Activated CD8-positive, alpha-beta T cell treated with anti-CD3 and anti-CD28 coated beads for 36 hours (primary cell): ENCODE data around the gene FAM227A. TPM values are rescaled to one million over a fixed set of nuclear protein-coding genes. Genes with fewer than 3 reads are reported as not detected.

ENCODE experiments used
- ATAC-seq: fragments of 200-7000 bp; cut with Tn5 transposase; one replicate; pipeline ENCODE4 v1.10.0; 2021; ENCODE audit warnings: mild to moderate bottlenecking, moderate library complexity
- CTCF ChIA-PET: fragments of 350-600 bp; sonication (Branson Sonifier 250); formaldehyde crosslinking; loops from one replicate; lab custom pipeline; 2021; ENCODE audit warnings: antibody characterized with exemption; lab: Charles Lee
- POLR2A ChIA-PET: fragments of 350-600 bp; sonication (Branson Sonifier 250); formaldehyde crosslinking; loops from one replicate; lab custom pipeline; 2021; ENCODE audit warnings: antibody characterized with exemption; lab: Charles Lee
- DNase-seq: peaks from one replicate; pipeline ENCODE4 v3.0.0-alpha.2; 2020
- H3K27ac Mint-ChIP-seq: one replicate; pipeline ENCODE4 v1.8.0; 2021; ENCODE audit warnings: mild to moderate bottlenecking, mixed read lengths
- H3K27me3 Mint-ChIP-seq: one replicate; pipeline ENCODE4 v1.8.0; 2021; ENCODE audit warnings: mixed read lengths
- H3K36me3 Mint-ChIP-seq: one replicate; pipeline ENCODE4 v1.8.0; 2021; ENCODE audit warnings: low read depth, mixed read lengths
- H3K4me1 Mint-ChIP-seq: one replicate; pipeline ENCODE4 v1.8.0; 2021; ENCODE audit warnings: low read depth, mixed read lengths
- H3K4me3 Mint-ChIP-seq: one replicate; pipeline ENCODE4 v1.8.0; 2021; ENCODE audit warnings: mild to moderate bottlenecking, moderate library complexity, mixed read lengths
- H3K9me3 Mint-ChIP-seq: one replicate; pipeline ENCODE4 v1.8.0; 2021; ENCODE audit warnings: mixed read lengths
- intact Hi-C: fragments of 100-400 bp; cut with micrococcal nuclease; formaldehyde crosslinking; loops from one replicate; pipeline ENCODE4 v1.10.0; 2022
- total RNA-seq, 2 experiments: library from RNA; stranded (reverse); gene quantifications; one replicate each; pipeline ENCODE4 v1.2.3, GENCODE V29; 2021
- TF ChIP-seq, protein P1 (sequence below): fragments of 200-600 bp; IDR thresholded peaks from one replicate; pipeline ENCODE4 v1.8.0; 2022; ENCODE audit warnings: antibody characterized with exemption, mild to moderate bottlenecking

FAM227A gene
- total RNA-seq, 2 experiments from 2014 or later, result 0.74 to 1.1 TPM

DNA sequence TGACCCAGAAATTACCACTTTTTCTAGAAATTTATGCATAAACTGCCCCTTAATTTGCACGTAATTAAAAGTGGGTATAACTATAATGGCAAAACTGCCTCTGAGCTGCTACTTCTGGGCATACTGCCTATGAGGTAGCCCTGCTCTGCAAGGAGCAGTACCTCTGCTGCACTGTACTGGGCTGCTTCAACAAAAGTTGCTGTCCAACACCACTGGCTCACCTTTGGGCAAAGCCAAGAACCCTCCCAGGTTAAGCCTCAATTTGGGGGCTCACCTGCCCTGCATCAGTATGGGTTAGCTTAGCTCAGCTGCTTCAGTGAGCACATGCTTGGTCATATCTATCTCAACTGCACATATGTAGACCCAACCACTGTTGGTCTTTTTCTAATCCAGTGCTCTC lies 90.8 kb downstream of the FAM227A start:
- DNase-seq (no peak), ATAC-seq (no peak)
- Mint-ChIP-seq H3K4me3 (no peak overlapping the region), H3K27me3 (no peaks in the 10 kb centered on the region), H3K4me1 (no peaks in the 10 kb centered on the region), H3K36me3 (peaks cover 6% of the 10 kb centered on the region), H3K9me3 (no peaks in the 10 kb centered on the region), H3K27ac (no peak overlapping the region)
- CTCF ChIA-PET, result interaction anchor here (1.0 kb wide), 2 partner anchors 66 to 513 kb away, joined by 3 read pairs; no protein-coding TSS in a partner anchor
- TF ChIP-seq, protein P1, sequence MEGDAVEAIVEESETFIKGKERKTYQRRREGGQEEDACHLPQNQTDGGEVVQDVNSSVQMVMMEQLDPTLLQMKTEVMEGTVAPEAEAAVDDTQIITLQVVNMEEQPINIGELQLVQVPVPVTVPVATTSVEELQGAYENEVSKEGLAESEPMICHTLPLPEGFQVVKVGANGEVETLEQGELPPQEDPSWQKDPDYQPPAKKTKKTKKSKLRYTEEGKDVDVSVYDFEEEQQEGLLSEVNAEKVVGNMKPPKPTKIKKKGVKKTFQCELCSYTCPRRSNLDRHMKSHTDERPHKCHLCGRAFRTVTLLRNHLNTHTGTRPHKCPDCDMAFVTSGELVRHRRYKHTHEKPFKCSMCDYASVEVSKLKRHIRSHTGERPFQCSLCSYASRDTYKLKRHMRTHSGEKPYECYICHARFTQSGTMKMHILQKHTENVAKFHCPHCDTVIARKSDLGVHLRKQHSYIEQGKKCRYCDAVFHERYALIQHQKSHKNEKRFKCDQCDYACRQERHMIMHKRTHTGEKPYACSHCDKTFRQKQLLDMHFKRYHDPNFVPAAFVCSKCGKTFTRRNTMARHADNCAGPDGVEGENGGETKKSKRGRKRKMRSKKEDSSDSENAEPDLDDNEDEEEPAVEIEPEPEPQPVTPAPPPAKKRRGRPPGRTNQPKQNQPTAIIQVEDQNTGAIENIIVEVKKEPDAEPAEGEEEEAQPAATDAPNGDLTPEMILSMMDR, result no peak
- POLR2A ChIA-PET, result no interaction called here
- intact Hi-C loops, result no loop called here

DNA sequence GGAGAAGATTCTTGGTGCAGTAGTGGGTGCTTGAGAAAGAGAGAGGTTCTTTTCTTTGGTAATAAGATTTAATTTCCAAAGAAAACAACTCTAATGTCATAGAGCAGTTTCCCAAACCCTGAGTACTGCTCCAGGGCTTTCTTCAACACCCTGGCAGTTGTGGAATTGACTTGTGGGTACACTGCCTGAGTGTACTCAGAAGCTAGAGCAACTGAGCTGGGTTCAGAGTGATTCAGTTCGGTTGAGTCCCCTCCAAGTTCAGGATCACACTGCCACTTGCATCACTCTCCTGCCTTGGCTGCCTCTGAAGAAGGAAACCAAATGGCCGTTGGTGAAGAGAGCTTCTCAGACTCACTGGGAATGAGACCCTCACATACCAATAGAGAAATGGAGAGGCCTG lies 91.5 kb downstream of the FAM227A start:
- Mint-ChIP-seq H3K27me3 (no peaks in the 10 kb centered on the region), H3K4me3 (no peak overlapping the region), H3K4me1 (no peaks in the 10 kb centered on the region), H3K9me3 (no peaks in the 10 kb centered on the region), H3K36me3 (peaks cover 6% of the 10 kb centered on the region), H3K27ac (no peak overlapping the region)
- intact Hi-C loops, result no loop called here
- DNase-seq, result no peak
- no peak for ATAC-seq
- POLR2A ChIA-PET, result no interaction called here
- TF ChIP-seq, protein P1, result no peak
- CTCF ChIA-PET, result interaction anchor here (1.0 kb wide), 2 partner anchors 65 to 512 kb away, joined by 3 read pairs; no protein-coding TSS in a partner anchor

DNA sequence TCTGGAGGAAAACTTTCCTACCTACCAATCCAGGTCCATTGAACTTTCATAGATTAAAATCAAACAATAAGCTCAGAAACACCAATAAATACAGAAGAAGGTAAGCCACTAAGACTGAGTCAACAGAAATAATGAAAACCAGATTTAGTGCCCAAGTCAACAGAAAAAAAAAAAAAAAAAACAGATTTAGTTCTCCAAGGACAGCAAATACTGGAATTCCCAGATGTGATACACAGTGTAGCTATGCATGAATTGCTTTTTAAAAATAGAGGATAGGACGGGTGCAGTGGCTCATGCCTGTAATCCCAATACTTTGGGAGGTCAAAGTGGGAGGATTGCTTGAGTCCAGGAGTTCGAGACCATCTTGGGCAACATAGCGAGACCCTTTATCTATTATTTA lies 101.9 kb downstream of the FAM227A start:
- DNase-seq, result no peak
- no peak for ATAC-seq
- TF ChIP-seq, protein P1, result no peak
- H3K9me3 Mint-ChIP-seq, result no peaks in the 10 kb centered on the region
- ChIA-PET POLR2A (no interaction called here), CTCF (interaction anchor here (0.7 to 1.1 kb wide), 5 partner anchors 12 to 142 kb away, joined by 3 read pairs; no protein-coding TSS in a partner anchor)
- H3K4me3 Mint-ChIP-seq, result no peak overlapping the region
- intact Hi-C loops, result no loop called here
- peaks cover 2% of the 10 kb centered on the region for H3K36me3 Mint-ChIP-seq
- no peak overlapping the region for H3K27ac Mint-ChIP-seq
- no peaks in the 10 kb centered on the region for H3K27me3 Mint-ChIP-seq
- no peaks in the 10 kb centered on the region for H3K4me1 Mint-ChIP-seq

DNA sequence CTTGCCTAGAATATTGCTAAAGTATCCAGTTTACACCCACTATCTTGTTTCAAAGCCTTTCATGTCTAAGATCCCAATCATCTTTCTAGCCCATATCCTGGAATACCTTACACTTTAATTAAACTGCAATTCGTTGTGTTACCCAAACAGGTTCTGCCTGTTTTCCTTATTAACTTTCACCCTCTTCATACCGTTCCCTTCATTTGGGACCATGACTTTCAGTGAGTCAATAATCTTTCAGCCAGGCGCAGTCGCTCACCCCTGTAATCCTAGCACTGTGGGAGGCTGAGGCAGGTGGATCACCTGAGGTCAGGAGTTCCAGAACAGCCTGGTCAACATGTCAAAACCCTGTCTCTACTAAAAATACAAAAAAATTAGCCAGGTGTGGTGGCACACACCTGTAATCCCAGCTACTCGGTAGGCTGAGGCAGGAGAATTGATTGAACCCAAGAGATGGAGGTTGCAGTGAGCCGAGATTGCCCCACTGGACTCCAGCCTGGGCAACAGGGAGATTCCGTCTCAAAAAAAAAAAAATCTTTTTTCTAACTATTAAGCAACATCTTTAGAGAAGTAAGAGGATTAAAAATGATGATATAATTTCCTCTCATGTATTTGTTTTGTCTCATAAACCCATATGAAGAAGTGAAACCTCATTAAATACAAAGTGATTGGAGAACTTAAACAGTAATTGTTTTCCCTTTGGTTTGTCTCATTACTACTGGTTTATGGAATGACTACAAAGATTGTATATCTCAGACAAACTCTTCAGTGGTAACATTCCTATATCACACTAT lies 106.9 kb downstream of the FAM227A start:
- H3K27me3 Mint-ChIP-seq, result no peaks in the 10 kb centered on the region
- peaks cover 9% of the 10 kb centered on the region for H3K36me3 Mint-ChIP-seq
- CTCF ChIA-PET, result no interaction called here
- intact Hi-C loops, result no loop called here
- ATAC-seq, result no peak
- no peaks in the 10 kb centered on the region for H3K4me1 Mint-ChIP-seq
- no peak for DNase-seq
- TF ChIP-seq, protein P1, result no peak
- no peak overlapping the region for H3K4me3 Mint-ChIP-seq
- H3K9me3 Mint-ChIP-seq, result peaks cover 3% of the 10 kb centered on the region
- POLR2A ChIA-PET, result no interaction called here
- no peak overlapping the region for H3K27ac Mint-ChIP-seq

DNA sequence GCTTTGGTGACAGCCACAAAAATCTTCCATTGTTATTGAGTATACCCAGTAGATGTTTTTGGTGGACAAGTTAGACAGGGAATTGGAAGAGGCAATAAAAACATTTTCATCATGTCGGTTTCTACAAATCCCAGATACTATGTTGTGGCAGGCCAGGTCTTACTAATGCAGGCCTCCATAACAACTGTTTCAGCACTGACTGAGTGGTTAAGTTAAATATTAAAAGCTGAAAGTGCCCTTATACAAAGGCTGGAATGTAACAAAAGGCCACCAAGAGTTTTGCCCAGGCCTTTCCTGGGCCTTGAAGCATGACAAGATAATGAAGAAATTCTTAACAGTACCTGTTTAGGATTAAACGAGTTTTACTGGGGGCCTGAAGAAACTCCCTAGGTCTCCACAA lies 115.5 kb downstream of the FAM227A start:
- no peak for ATAC-seq
- TF ChIP-seq, protein P1, result no peak
- H3K36me3 Mint-ChIP-seq, result peaks cover 25% of the 10 kb centered on the region
- ChIA-PET POLR2A (no interaction called here), CTCF (interaction anchor here (1.6 kb wide), 1 partner anchor 29 kb away, joined by 4 read pairs; no protein-coding TSS in a partner anchor)
- no peak for DNase-seq
- no peak overlapping the region for H3K27ac Mint-ChIP-seq
- no peak overlapping the region for H3K4me3 Mint-ChIP-seq
- no peaks in the 10 kb centered on the region for H3K4me1 Mint-ChIP-seq
- no peaks in the 10 kb centered on the region for H3K27me3 Mint-ChIP-seq
- intact Hi-C loops, result no loop called here
- peaks cover 10% of the 10 kb centered on the region for H3K9me3 Mint-ChIP-seq
